NCI-H1105 (cell line): ENCODE results near the gene ANKDD1B.

ENCODE experiments used
- DNase-seq: peaks from one replicate; lab custom pipeline; 2025; lab: John Stamatoyannopoulos, UW

Gene ANKDD1B

GRCh38 chr5:75616971-75617621 is 5.8 kb downstream of the ANKDD1B start:
- DNase-seq, result no peak

DNA sequence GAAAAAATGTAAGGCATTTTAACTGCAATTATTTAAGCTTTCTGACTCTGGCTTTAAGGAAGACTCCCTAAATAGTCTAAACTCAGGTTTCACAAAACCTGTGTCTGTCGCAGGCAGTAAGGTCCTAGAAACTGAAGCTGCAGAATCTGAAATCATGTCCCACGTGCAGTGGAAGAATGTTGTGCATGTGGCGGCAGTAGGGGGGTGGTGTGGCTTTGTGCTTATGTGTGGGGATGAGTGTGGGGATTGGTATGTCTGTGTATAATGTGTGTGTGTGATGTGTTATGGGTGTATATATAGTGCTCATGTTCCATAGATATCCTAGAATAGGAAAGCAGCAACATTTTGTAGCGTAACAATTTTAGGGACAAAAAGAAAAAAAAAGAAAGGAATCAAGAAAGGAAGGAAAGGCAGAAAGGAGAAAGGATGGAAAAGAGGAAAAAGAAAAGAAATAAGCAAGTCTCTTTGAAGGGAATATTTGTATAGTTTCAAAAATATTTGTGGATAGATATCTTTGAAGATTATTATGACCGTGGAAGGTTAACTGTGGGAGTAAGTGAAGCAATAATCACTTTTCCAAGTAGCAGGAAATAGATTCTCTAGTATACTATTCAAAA is 6.6 kb downstream of the ANKDD1B start:
- DNase-seq, result no peak

DNA sequence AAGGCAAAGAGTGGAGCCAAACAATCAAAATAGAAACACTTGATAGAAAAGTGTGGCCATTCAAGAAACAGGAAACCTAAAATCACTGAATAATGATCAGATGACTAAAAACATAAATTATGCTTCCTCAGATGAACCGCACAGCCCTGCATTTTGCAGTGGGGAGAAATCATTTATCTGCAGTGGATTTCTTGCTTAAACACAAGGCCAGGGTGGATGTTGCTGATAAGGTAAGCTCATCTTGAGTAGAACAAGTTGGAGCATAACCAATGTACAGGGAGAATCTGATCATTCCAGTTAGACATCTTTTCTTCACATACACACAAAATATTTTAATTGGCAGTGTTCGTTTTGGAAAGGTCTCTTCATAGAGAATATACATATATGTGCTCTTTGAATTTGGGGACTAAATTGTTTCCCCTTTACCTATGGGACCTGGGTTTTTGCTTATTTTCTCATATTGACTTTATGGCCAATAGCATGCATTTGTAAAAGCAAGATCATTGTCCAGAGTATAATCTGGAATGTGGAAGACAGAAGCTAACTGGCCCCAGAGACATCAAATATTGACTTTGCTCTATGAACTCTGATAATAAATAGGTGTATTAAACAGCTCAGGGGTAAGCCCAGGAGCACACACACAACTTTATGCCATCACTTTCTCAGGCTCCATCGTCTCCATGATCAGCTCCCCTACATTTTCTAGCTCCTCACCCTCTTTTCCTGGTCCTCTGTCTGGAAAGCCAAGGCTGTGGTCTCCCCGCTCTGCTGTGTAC is 9.1 kb downstream of the ANKDD1B start:
- DNase-seq, result no peak

DNA sequence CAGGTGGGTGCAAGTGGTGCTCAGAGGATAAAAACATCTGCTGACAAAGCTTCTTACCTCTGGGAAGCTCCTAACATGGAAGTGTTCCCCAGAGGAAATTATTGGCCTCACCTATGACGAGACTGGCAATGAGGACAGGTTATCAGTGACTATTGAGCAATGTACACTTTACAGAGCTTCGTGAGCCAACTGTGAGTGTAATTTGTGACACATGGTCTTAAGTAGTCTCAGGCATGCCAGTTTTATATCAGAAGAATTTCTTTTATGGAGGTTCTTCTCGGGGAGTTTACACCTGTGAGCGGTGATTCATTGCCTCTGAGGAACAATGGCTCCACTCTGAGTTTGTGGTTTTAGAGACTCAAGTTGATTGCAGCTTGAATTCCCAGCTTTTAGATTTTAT is 11.3 kb downstream of the ANKDD1B start:
- no peak for DNase-seq

- no peak for DNase-seq
Measured at GRCh38 chr5:75623846-75624245, 12.6 kb downstream of the ANKDD1B start.

GRCh38 chr5:75626959-75627358 is 15.7 kb downstream of the ANKDD1B start:
- no peak for DNase-seq

- no peak for DNase-seq
Measured at GRCh38 chr5:75627801-75628200, 16.5 kb downstream of the ANKDD1B start.

- DNase-seq, result no peak
Measured at GRCh38 chr5:75630875-75631274, 19.6 kb downstream of the ANKDD1B start.

GRCh38 chr5:75632321-75632720 is 21.1 kb downstream of the ANKDD1B start:
- DNase-seq, result no peak

DNA sequence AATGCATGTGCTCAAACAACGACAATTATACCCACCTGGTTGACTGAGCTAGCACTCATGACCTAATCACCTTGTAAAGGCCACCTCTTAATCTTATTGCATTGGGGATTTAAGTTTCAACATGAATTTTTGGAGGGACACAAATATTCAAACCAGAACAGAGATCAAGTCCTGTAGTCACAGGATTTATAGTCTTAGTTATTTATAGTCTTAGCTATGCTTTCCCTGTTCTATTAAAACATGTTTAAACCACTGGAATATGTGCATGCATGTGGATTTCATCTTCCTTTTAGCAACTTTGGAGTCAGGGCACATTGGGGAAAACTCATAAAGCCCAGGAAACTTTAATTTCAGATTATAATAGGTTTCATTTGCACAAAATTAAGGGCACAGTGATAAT is 26.7 kb downstream of the ANKDD1B start:
- no peak for DNase-seq

- no peak for DNase-seq
Measured at GRCh38 chr5:75639535-75640311, 28.5 kb downstream of the ANKDD1B start.

DNA sequence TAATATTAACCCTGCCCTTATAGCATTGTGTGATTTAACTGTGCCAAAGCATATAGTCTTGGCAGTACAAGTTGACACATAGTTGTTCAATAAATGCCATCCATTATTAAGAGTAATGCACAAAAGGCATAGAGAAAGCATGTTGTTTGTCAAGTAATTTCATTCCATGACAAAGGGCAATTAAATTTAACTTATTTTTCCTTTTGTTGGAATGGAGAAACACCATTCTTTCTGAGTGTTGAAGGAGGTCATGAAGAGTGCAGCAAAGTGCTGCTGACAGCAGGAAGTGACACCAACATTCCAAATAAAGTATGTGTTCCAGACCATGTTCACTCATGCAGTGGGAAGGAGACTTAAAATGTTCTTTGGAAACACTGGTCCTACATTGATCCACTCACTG is 29.1 kb downstream of the ANKDD1B start:
- DNase-seq, result no peak

DNA sequence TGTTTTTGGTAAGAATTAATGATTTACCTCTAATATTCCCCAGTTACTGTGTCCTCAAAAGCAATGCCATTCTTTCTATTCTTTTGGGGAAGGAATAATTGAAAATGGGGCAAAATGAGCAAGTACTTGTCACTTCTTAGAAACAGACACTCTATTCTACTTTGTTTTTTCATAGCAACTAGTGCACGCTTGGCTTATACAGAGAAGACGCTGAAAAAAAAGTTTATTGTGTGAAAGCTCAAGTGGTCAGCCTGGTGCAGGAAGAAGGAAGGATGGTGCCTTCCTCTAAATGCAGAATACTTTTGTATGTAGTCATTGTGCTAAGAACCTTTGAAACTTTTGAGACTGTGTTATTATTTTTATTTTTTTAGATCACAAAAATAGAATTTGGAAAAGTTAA is 29.6 kb downstream of the ANKDD1B start:
- DNase-seq, result no peak

- DNase-seq, result no peak
Measured at GRCh38 chr5:75648712-75649111, 37.5 kb downstream of the ANKDD1B start.

DNA sequence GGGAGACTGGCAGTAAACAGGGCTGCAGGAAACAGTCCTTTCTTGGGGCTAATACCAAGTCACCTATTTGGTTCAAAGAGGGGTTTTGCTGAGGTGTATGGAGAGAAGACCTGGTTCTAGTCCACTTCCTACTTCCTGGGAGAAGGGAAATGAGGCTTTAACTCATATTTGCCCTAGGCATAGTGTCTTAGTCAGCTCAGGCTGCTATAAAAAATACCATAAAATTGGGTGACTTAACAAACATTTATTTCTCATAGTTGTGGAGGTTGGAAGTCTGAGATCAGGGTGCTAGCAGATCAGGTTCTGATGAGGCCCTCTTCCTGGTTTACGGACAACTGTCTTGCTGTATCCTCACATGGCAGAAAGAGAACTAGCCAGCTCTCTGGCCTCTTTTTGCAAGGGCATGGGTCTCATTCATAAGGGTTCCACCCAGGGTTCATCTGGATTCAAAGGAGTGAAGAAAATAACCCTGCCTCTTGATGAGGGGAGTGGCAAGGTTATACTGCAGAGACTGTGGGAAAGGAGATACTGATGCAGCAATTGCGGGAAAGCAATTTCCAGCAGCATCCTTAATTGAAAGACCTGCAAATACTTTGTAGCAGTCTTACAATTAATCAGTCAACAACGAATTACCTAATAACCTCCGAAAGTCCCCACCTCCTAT is 40.5 kb downstream of the ANKDD1B start:
- no peak for DNase-seq

GRCh38 chr5:75653521-75653920 is 42.3 kb downstream of the ANKDD1B start:
- DNase-seq, result no peak

DNA sequence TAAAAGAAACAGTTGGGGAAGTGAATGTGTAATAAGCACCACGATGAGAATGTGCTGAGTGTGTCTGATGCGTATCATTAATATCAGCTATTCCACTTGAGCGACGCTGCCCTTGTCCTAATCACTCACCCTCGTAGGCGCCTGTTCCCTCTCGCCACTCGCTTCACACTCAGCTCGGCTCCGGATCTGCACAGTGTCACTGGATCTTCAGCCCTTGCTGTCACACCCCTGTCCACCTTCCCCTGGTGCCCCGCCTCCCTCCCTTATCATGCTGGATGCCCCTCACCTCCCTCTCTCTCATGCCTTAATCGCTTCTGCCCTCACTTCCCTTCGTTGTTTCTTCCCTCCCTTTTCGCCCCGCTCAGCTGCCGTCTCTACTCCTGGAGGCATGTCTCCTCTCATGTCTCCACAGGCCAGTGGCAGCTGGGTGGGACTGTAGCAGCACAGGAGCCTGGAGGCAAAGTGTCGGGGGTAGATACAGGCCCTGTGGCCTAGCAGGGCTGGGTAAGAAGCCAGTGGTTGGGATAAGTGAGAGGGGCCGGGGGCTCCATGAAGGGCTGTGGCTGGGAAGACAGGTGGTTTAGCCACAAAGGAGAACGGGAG is 43.5 kb downstream of the ANKDD1B start:
- DNase-seq, result no peak

DNA sequence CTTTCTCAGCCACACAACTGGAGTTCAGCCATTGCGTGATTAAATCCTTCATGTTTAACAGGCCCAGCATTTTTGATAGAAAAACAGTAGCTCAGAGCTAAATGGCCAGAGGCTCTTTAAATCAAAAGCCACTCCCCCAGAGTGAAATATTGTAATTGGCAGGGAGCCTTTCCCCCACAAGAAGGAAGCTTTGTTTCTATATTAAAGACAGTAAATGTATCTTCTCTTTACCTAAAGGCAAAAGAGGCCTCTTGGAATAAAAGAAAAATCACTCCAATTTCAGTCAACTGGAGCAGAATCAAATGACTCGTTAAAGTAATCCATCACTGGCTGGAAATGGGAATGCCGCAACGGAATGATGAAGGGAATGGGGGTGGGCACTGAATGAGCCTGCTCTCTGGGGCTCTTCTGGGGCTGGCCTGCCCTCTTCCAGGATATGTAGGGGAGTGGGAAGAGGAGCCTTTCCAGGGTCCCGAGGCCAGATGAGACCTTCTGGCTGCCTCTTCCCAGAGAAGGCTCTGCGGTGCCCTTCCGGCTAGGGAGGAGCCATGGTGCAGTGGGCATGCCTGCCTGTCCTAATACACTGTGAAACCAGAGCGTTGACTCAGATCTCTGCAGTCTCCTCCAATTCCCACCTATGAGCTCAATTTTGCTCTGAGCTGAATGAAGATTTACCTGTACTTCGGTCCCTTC is 45.2 kb downstream of the ANKDD1B start:
- DNase-seq, result peak; percentile 1

DNA sequence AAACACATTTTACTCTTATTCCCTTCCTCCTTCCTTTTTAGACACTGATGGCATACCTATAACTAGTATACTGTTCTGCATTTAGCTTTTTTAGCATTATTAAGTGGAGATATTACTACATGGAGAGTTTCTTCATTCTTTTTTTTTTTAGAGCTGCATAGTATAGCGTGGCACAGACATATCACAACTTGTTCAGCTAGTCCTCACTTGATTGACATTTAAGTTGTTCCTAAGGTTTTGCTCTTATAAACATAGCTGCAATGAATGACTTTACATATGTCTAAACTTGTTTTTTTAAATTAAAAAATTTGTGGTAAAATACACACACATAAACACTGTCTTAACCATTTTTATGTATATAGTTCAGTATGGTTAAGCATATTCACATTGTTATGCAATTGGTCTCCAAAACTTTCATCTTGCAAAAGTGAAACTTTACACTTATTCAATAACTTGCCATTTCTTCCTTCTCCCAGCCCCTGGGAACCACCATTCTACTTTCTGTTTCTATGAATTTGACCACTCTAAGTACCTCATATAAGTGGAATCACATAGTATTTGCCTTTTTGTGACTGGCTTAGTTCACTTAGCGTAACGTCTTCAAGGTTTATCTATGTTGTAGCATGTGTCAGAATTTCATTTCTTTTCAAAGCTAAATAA is 48.7 kb downstream of the ANKDD1B start:
- DNase-seq, result no peak

DNA sequence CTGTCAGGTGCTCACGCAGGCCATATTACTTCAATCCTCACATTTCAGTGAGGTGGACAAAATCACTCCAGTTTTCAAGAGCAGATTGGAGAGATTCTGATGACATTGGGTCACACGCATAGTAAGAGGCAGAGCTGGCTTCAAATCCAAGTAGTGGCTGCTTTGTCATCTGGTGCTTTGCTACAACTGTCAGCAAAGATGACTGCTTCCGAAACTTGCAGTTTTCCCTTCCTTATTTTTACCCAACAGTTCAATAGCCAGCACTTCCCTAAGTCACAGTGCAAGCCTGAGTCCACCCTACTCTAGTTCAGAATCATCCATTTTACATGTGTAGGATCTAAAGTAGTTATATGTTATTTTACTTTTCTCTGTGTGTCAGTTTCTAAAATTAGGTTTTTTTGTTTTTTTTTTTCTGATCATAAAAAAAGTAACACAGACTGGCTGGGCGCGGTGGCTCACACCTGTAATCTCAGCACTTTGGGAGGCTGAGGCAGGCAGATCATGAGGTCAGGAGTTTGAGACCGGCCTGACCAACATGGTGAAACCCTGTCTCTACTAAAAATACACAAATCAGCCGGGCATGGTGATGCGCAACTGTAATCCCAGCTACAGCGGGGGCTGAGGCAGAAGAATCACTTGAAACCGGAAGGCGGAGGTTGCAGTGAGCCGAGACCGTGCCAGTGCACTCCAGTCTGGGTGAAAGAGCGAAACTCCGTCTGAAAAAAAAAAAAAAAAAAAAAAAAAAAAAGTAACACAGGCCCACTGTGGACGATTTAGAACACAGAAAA is 49.6 kb downstream of the ANKDD1B start:
- no peak for DNase-seq
